Measurements from ENCODE around the gene AKAIN1. TPM values are rescaled to one million over a fixed set of nuclear protein-coding genes. Genes with fewer than 3 reads are reported as not detected.
A peak's percentile ranks its signal among the peaks of the same experiment; 100 is the strongest.

The AKAIN1 gene
- total RNA-seq, 2 experiments from 2014 or later, result not detected

GRCh38 chr18:5178519-5178918 is 18.5 kb downstream of the AKAIN1 start:
- no peaks in the 10 kb centered on the region for H3K79me2 ChIP-seq (ENCODE audit: insufficient read depth, low read depth, low read length)
- no TSS peak for BruUV-seq (replicated peaks)
- intact Hi-C loops (cut with micrococcal nuclease; ENCODE audit: unreplicated experiment), result no loop called here
- TF ChIP-seq EZH2phosphoT487 (IDR thresholded peaks at IDR 0.05; ENCODE audit: borderline replicate concordance, low read depth, low read length) (no peak), CTCF (conservative IDR thresholded peaks at IDR 0.05; ENCODE audit: low read length) (no peak)
- no peaks in the 10 kb centered on the region for H4K20me1 ChIP-seq (ENCODE audit: insufficient read depth, low read length)
- H3K4me2 ChIP-seq (ENCODE audit: low read length), result no peak overlapping the region
- H3K4me1 ChIP-seq (ENCODE audit: insufficient read depth, low read length, poor library complexity, severe bottlenecking), result peaks cover 15% of the 10 kb centered on the region
- DNase-seq (ENCODE audit: low spot score), result no peak
- no peak overlapping the region for H3K4me3 ChIP-seq (ENCODE audit: low read depth, low read length, poor library complexity, severe bottlenecking)
- no peak overlapping the region for H3K27ac ChIP-seq (ENCODE audit: low read depth, low read length, poor library complexity, severe bottlenecking)
- H3K9me2 ChIP-seq (ENCODE audit: insufficient read depth, low read length), result no peaks in the 10 kb centered on the region
- H3K36me3 ChIP-seq (ENCODE audit: insufficient read depth, low read length), result no peaks in the 10 kb centered on the region
- ChIA-PET POLR2A (no interaction called here), CTCF (ENCODE audit: unreplicated experiment) (no interaction called here)
- no peaks in the 10 kb centered on the region for H3K9me3 ChIP-seq (ENCODE audit: low read length)
- no peak overlapping the region for H2AFZ ChIP-seq (ENCODE audit: low read length)

GRCh38 chr18:5175378-5175777 is 21.7 kb downstream of the AKAIN1 start:
- no TSS peak for BruUV-seq (replicated peaks)
- H3K79me2 ChIP-seq (ENCODE audit: insufficient read depth, low read depth, low read length), result no peaks in the 10 kb centered on the region
- DNase-seq (ENCODE audit: low spot score), result peak; percentile 75
- H3K9me2 ChIP-seq (ENCODE audit: insufficient read depth, low read length), result no peaks in the 10 kb centered on the region
- CTCF ChIA-PET (ENCODE audit: unreplicated experiment), result no interaction called here
- peak overlapping the region; percentile 95 for H2AFZ ChIP-seq (ENCODE audit: low read length)
- H3K4me3 ChIP-seq (ENCODE audit: low read depth, low read length, poor library complexity, severe bottlenecking), result peak overlapping the region; percentile 0
- POLR2A ChIA-PET, result no interaction called here
- H3K4me2 ChIP-seq (ENCODE audit: low read length), result peak overlapping the region; percentile 34
- no peaks in the 10 kb centered on the region for H4K20me1 ChIP-seq (ENCODE audit: insufficient read depth, low read length)
- no peak for TF ChIP-seq CTCF (conservative IDR thresholded peaks at IDR 0.05; ENCODE audit: low read length)
- TF ChIP-seq EZH2phosphoT487 (IDR thresholded peaks at IDR 0.05; ENCODE audit: borderline replicate concordance, low read depth, low read length), result no peak
- intact Hi-C loops (cut with micrococcal nuclease; ENCODE audit: unreplicated experiment), result loop anchor here (1.0 kb wide), 1 partner anchor 62 kb away; no protein-coding TSS in a partner anchor
- H3K9me3 ChIP-seq (ENCODE audit: low read length), result no peaks in the 10 kb centered on the region
- no peaks in the 10 kb centered on the region for H3K36me3 ChIP-seq (ENCODE audit: insufficient read depth, low read length)
- peaks cover 15% of the 10 kb centered on the region for H3K4me1 ChIP-seq (ENCODE audit: insufficient read depth, low read length, poor library complexity, severe bottlenecking)
- H3K27ac ChIP-seq (ENCODE audit: low read depth, low read length, poor library complexity, severe bottlenecking), result peak overlapping the region; percentile 35

GRCh38 chr18:5173646-5174045 is 23.4 kb downstream of the AKAIN1 start:
- H3K9me3 ChIP-seq (ENCODE audit: low read length), result no peaks in the 10 kb centered on the region
- DNase-seq (ENCODE audit: low spot score), result no peak
- intact Hi-C loops (cut with micrococcal nuclease; ENCODE audit: unreplicated experiment), result no loop called here
- H3K9me2 ChIP-seq (ENCODE audit: insufficient read depth, low read length), result no peaks in the 10 kb centered on the region
- ChIA-PET CTCF (ENCODE audit: unreplicated experiment) (no interaction called here), POLR2A (interaction anchor here (1.4 kb wide), 1 partner anchor 12 kb away, joined by 6 read pairs; no protein-coding TSS in a partner anchor)
- no peak overlapping the region for H2AFZ ChIP-seq (ENCODE audit: low read length)
- no peak overlapping the region for H3K4me3 ChIP-seq (ENCODE audit: low read depth, low read length, poor library complexity, severe bottlenecking)
- H3K4me1 ChIP-seq (ENCODE audit: insufficient read depth, low read length, poor library complexity, severe bottlenecking), result peaks cover 15% of the 10 kb centered on the region
- no peaks in the 10 kb centered on the region for H4K20me1 ChIP-seq (ENCODE audit: insufficient read depth, low read length)
- H3K4me2 ChIP-seq (ENCODE audit: low read length), result no peak overlapping the region
- H3K36me3 ChIP-seq (ENCODE audit: insufficient read depth, low read length), result no peaks in the 10 kb centered on the region
- no TSS peak for BruUV-seq (replicated peaks)
- TF ChIP-seq EZH2phosphoT487 (IDR thresholded peaks at IDR 0.05; ENCODE audit: borderline replicate concordance, low read depth, low read length) (no peak), CTCF (conservative IDR thresholded peaks at IDR 0.05; ENCODE audit: low read length) (no peak)
- no peak overlapping the region for H3K27ac ChIP-seq (ENCODE audit: low read depth, low read length, poor library complexity, severe bottlenecking)
- H3K79me2 ChIP-seq (ENCODE audit: insufficient read depth, low read depth, low read length), result no peaks in the 10 kb centered on the region
